GM21825 (cell line): ENCODE data around the gene MYPN.
A peak's percentile ranks its signal among the peaks of the same experiment; 100 is the strongest.
"Not testable (repeated sequence)": the region's sequence is repeated elsewhere in the genome, so short reads cannot be mapped to it uniquely, and the experiment has no call there.

Source experiments
- ATAC-seq: cut with Tn5 transposase; IDR thresholded peaks from one replicate; pipeline ENCODE4 v1.9.1; 2021; ENCODE audit warnings: mild to moderate bottlenecking, moderate library complexity; ENCODE audit not compliant: unreplicated experiment

The MYPN gene

DNA sequence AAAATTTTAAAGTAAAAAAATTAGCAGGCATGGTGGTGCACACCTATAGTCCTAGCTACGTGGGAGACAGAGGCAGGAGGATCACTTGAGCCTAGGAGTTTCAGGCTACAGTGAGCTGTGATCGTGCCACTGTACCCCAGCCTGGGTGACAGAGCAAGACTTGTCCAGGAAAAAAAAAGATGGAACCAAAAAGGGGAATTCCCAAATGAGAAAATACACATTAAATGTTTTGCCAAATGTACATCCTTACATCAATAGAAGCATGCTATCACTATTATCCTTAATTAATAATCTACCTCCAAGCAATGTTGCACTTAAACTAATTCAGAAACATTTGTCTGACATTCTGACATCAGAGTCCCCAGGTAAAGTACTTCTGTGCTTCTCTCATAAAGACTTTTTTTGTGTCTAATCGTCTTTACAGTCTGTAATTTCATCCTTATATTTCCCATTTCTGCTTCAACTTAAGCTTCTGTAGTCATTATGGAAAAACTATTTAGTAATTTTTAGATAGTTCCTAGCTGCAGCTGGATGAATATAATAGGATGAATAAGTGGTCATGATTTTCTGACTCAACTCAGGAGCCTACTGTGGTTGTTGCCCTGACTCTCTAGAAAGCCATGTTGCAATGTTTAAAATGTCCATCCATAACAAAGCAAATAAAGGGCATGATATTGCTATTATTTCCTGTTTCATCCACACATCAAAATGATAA lies 57.7 kb downstream of the MYPN start:
- no peak for ATAC-seq

DNA sequence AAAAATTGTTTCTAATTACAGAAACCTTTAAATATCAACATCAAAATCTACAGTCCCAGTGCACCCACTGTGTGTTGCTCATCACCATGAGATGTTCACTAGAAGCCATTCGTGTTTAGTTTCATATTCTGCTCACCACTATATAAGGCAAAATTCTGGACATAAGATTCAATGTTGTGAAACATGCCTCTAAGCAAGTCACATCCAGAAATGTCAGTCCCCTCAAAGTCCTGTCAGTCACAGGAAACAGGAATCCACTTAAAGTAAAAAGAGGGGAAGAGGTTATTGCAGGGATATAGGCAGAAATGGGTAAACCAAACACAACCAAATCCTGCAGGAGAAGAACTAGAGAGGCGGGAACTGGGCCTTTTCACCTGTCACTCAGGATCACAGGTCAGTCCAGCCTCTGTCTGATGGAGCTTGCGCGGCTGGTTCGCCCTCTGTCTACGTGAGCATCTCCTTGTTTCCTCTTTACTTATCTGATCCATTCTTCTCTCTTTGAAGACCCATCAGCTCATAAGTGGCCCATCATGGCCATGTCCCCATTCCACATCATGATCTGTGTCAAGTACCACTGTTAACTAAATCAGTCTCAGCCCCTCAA lies 58.4 kb downstream of the MYPN start:
- no peak for ATAC-seq

GRCh38 chr10:68171539-68172080 lies 62.3 kb downstream of the MYPN start:
- ATAC-seq: peak; percentile 58

DNA sequence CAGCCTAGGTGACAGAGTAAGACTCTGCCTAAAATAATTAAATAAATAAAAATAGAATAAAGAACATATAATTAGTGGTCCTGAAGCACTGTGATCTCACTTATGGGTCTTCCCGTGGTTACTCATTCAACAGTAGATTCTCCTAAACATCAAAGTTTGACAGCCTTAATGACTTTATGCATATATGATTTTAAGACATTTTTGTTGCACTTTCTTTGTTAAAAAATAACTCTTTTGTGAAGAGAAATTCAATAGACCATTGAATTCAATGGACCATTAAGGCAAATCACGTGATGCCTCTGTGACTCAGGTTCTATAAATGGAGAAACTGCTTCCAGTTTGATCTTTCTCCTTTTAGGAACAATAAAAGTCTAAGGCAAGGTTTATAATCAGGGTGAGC lies 63.0 kb downstream of the MYPN start:
- ATAC-seq: no peak

DNA sequence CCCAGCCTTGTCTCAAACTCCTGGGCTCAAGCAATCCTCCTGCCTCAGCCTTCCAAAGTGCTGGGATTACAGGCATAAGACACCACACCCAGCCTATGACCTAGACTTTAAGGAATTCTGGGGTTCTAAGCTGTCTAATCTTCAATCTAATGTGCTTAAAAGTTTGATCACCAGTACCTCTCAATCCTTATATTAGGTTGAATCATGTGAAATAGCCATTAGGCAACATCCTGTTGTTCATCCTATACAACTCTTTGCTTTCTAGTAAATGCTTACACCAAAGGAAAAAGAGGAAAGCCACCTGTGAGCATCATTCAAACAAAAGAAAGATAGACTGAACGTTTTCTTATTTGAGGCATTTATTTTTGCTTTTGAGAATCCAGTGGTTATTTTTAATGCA lies 66.7 kb downstream of the MYPN start:
- ATAC-seq: no peak

DNA sequence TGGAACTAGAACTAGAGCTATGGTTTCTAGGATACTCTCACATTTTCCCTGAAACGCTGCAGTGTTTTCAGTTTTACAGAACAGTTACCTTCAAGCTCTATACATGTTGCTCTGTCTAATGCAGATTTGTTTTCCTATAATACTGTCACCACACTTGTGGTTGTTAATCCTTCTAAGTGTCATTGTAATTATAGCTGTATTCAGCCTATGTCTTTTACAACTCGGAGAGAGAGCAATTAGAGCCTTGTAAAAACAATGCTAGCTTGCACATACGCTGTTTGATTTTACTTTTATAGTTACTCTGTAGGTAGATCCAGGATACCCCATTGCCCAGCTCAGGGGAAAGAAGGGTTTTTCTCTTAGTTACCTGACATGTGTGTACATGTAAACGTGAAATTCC lies 67.5 kb downstream of the MYPN start:
- ATAC-seq: no peak

- no peak for ATAC-seq
Measured at GRCh38 chr10:68178592-68178991, 69.3 kb downstream of the MYPN start.

- no peak for ATAC-seq
Measured at GRCh38 chr10:68179016-68179415, 69.7 kb downstream of the MYPN start.

DNA sequence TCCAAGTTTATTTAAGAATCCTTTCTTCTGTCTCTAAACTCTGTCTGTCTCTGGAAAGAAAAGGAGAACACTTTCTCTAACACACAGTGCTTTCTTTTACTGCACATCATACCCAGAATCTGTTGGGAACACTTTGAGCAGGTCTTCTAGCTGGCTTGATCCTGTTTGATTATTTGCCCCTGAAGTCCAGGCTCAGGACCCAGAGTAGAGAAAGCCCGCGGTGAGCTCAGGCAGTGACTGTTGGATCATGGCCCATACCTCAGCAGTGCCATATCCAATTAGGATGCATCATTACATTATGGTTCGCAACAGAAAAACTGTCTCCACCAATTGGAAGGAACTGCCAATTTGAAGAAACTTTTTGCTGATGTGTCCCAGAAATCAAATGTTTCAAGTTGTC lies 71.2 kb downstream of the MYPN start:
- ATAC-seq: no peak

DNA sequence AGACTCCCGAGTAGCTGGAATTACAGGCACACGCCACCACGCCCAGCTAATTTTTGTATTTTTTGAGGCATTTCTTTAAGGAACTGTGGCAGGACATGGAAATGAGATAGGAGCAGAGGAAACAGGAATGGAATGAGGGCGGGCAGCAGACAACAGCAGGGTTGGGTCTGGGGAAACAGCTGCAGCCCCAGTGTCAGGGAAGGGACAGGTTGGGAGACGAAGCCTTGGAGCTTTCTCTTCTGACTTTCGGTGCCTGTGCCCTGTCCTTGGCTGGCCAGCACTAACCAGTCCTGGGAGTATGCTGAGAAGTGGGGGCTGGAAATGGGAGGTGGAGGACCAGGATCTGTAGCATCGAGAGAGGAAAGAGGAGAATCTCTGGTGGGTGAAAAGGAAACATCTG lies 75.3 kb downstream of the MYPN start:
- no peak for ATAC-seq

DNA sequence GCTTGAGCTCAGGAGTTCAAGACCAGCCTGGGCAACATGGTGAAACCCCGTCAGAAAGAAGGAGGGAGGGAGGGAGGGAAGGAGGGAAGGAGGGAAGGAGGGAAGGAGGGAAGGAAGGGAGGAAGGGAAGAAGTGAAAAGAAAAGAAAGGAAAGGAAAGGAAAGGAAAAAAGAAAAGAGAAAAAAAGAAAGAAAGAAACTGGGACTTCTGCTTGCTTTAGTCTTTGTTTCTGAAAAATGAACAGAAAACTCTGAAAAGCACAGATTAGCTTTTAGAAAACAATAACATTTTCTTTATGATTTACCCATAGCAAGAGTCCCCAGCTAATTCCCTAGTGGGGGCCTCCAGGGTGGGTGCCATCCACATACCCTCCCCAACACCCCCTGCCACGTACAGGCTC lies 75.8 kb downstream of the MYPN start:
- no peak for ATAC-seq

GRCh38 chr10:68188835-68189234 lies 79.5 kb downstream of the MYPN start:
- no peak for ATAC-seq

- ATAC-seq: no peak
Measured at GRCh38 chr10:68192113-68192512, 82.8 kb downstream of the MYPN start.

DNA sequence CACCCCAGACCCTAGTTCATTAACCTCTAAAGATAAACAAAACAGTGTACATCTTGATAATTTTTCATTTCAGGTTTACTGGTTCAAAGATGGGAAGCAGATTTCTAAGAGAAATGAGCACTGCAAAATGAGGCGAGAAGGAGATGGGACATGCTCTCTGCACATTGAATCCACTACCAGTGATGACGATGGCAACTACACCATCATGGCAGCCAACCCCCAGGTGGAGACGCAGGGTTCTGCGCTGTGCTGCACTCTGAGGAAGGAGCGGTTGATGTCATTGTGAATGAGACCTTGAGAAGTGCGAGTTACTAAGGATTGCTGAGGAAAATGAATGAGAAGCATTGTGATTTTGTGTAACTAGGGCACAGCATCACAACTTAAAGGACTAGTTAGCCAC lies 85.0 kb downstream of the MYPN start:
- ATAC-seq: no peak

- ATAC-seq: not testable (repeated sequence)
Measured at GRCh38 chr10:68195776-68196175, 86.5 kb downstream of the MYPN start.

- ATAC-seq: no peak
Measured at GRCh38 chr10:68196701-68197100, 87.4 kb downstream of the MYPN start.

- ATAC-seq: no peak
Measured at GRCh38 chr10:68202960-68203353, 93.7 kb downstream of the MYPN start.

DNA sequence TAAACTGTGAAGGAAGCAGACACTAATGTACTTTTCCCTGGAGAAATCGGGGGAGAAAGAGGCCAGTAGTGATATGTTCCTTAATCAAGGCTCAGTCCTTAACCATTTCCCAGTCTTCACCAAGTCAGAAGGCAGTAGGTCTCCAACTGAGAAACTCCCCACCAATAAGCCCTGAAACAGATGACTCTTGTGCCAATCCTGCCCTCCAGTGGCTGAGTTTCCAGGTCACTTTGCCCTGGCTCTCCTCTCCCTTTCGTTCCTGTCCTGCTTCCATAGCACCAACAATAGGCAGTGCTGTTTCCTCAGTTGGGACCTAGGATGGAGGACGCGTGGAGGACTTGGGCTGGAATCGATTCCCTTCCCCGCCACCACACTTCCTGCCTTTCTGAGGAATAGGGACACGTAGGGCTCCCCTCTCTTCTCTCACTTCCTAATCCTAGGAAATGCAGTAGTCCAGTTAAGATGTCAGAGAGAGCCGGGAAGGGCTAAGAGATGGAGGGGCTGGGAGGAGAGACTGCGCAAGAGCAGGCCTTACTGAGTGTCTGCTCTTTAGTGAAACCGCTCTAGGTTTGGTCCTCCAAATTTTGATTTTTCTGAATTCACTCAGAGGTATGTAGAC lies 99.2 kb downstream of the MYPN start:
- ATAC-seq: peak; percentile 74

GRCh38 chr10:68211669-68212068 lies 102.4 kb downstream of the MYPN start:
- ATAC-seq: no peak

DNA sequence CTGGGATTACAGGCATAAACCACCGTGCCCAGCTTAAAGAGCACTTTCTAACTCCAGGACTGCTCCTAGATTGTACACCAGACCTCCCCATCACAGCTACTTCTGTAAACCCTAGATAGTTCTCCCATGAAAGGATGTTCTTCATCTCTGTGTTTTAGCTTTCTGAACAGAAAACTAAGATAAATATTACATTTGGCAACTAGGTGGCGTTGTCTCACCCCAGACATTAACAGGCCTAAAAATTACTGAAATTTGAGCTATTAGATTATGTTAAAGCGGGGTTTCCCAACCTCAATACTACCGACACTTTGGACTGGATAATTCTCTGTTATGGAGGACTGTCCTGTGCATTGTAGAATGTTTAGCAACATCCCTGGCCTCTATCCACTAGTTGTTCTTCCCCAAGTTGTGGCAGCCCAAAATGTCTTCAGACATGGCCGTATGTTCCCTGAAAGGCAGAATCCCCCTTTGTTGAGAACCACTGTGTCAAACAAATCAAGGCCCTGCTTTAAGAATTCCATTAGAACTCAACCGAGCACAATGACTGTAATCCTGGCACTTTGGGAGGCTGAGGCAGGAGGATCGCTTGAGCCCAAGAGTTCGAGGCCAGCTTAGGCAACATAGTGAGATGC lies 103.5 kb downstream of the MYPN start:
- no peak for ATAC-seq

DNA sequence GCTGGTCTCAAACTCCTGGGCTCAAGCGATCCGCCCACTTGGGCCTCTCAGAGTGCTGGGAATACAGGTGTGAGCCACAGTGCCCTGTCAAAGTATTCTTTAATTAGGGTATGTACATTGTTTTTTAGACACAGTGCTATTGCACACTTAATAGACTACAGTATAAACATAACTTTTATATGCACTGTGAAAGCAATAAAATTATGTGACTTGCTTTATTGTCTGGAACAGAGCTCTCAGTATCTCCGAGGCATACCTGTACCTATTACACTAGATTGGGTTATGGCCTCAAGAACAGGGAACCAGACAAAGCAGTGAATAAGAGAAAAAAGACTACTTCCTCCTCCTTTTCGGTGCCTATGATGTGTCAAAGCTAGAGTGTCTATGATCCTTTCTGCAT lies 109.5 kb downstream of the MYPN start:
- no peak for ATAC-seq

DNA sequence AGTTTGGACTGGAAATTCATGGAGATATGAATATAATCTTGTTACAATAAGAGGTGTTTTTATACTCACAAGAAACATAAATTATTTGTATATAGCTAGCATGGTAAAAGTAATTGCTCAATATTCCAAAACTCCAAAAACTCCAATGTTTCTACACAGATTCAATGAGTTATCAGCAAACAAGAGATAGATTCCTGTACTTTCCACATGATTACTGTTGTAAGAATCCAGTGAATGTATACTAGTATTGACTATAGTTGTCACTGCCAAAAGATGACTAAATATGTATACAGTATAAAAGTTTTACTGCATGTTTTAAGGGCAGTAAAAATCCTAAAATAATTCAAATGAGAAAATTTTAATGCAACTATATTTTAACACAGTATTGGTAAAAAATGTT lies 111.9 kb downstream of the MYPN start:
- ATAC-seq: no peak
